HepG2 (cell line): ENCODE measurements around the gene HAPLN2. TPM values are rescaled to one million over a fixed set of nuclear protein-coding genes. Genes with fewer than 3 reads are reported as not detected.

ENCODE experiments used
- AGO1 ChIP-seq: fragments of 200-400 bp; formaldehyde crosslinking; IDR thresholded peaks from 2 replicates; pipeline ENCODE4 v1.6.1; 2017; ENCODE audit warnings: mild to moderate bottlenecking, low read depth, low read length, moderate library complexity; ENCODE audit not compliant: poor library complexity, severe bottlenecking
- ATAD3A ChIP-seq: sonication (generic); formaldehyde crosslinking; IDR thresholded peaks from 2 replicates; pipeline ENCODE4 v1.4.0; 2020; ENCODE audit warnings: missing genetic modification reagents
- FOSL2 ChIP-seq: sonication (generic); formaldehyde crosslinking; IDR thresholded peaks from 2 replicates; pipeline ENCODE4 v1.4.0; 2020; ENCODE audit warnings: missing genetic modification reagents
- PHF5A ChIP-seq: IDR thresholded peaks from one replicate; pipeline ENCODE4 v1.6.1; 2018; ENCODE audit warnings: low read depth, missing genetic modification reagents; ENCODE audit not compliant: unreplicated experiment
- SAP130 ChIP-seq: IDR thresholded peaks from 2 replicates; pipeline ENCODE4 v1.6.1; 2016; ENCODE audit warnings: low read depth
- SMAD3 ChIP-seq: sonication (generic); formaldehyde crosslinking; IDR thresholded peaks from 2 replicates; pipeline ENCODE4 v1.4.0; 2020; ENCODE audit warnings: missing genetic modification reagents
- XRCC5 ChIP-seq: fragments of 200-400 bp; formaldehyde crosslinking; optimal IDR thresholded peaks from 2 replicates; pipeline ENCODE3; 2017; ENCODE audit warnings: mild to moderate bottlenecking, low read length
- ZBTB42 ChIP-seq: sonication (generic); formaldehyde crosslinking; IDR thresholded peaks from 2 replicates; pipeline ENCODE4 v1.5.0; 2020; ENCODE audit warnings: mild to moderate bottlenecking, missing genetic modification reagents
- ZNF75D ChIP-seq: sonication (generic); formaldehyde crosslinking; IDR thresholded peaks from 2 replicates; pipeline ENCODE4 v1.8.1; 2023; ENCODE audit warnings: missing genetic modification reagents, mild to moderate bottlenecking, borderline replicate concordance
- ZSCAN21 ChIP-seq: sonication (generic); formaldehyde crosslinking; IDR thresholded peaks from 2 replicates; pipeline ENCODE4 v1.8.0; 2022; ENCODE audit warnings: mild to moderate bottlenecking, missing genetic modification reagents, moderate library complexity, borderline replicate concordance
- polyA plus RNA-seq, 8 experiments: library from polyadenylated mRNA; depleted of rRNA in 3 of 8; stranded (reverse) in 7 of 8; unstranded in 1 of 8; fragments of >200 nt; fragmentation: Illumina TruSeq in 4 of 8; extraction: Trizol in 4 of 8; gene quantifications; 2 replicates each; pipeline versions ENCODE4 v1.2.1 to v1.2.3, GENCODE V29; 2011 to 2016; ENCODE audit warnings: low read depth in 4 of 8, missing spikeins in 1 of 8, mixed read lengths in 1 of 8; ENCODE audit not compliant: insufficient read depth in 1 of 8
- total RNA-seq, 5 experiments: library from RNA; depleted of rRNA; stranded (reverse); fragments of >200 nt; fragmentation: Illumina TruSeq; extraction: Trizol; gene quantifications; 2 replicates each; pipeline ENCODE4 v1.2.3, GENCODE V29; 2016; ENCODE audit warnings: low read depth in 1 of 5
- TF ChIP-seq, protein P1 (sequence below): sonication (generic); formaldehyde crosslinking; IDR thresholded peaks from 2 replicates; pipeline ENCODE4 v1.4.0; 2020; ENCODE audit warnings: missing genetic modification reagents
- TF ChIP-seq, protein P2 (sequence below): sonication (generic); formaldehyde crosslinking; IDR thresholded peaks from 2 replicates; pipeline ENCODE4 v1.4.0; 2020; ENCODE audit warnings: missing genetic modification reagents
- TF ChIP-seq, protein P3 (sequence below): sonication (generic); formaldehyde crosslinking; IDR thresholded peaks from 2 replicates; pipeline ENCODE4 v1.5.1; 2020; ENCODE audit warnings: mild to moderate bottlenecking, missing genetic modification reagents, borderline replicate concordance
- TF ChIP-seq, protein P4 (sequence below), 2 experiments: IDR thresholded peaks; 2 replicates each; pipeline ENCODE4 v1.6.1; 2011 to 2012; ENCODE audit warnings: low read length in 2 of 2, borderline replicate concordance in 1 of 2, low read depth in 1 of 2, mild to moderate bottlenecking in 1 of 2, moderate library complexity in 1 of 2
- TF ChIP-seq, protein P5 (sequence below): sonication (generic); formaldehyde crosslinking; IDR thresholded peaks from 2 replicates; pipeline ENCODE4 v1.8.1; 2023; ENCODE audit warnings: missing genetic modification reagents, mild to moderate bottlenecking, borderline replicate concordance
- TF ChIP-seq, protein P6 (sequence below): sonication (generic); formaldehyde crosslinking; conservative IDR thresholded peaks from 2 replicates; pipeline ENCODE4 v1.8.0; 2022; ENCODE audit warnings: missing genetic modification reagents

The HAPLN2 gene
- total and polyA plus RNA-seq, 2 of the 13 experiments (the other 11 are each of a cell fraction or from before 2014, with no cell fraction given), result not detected

DNA sequence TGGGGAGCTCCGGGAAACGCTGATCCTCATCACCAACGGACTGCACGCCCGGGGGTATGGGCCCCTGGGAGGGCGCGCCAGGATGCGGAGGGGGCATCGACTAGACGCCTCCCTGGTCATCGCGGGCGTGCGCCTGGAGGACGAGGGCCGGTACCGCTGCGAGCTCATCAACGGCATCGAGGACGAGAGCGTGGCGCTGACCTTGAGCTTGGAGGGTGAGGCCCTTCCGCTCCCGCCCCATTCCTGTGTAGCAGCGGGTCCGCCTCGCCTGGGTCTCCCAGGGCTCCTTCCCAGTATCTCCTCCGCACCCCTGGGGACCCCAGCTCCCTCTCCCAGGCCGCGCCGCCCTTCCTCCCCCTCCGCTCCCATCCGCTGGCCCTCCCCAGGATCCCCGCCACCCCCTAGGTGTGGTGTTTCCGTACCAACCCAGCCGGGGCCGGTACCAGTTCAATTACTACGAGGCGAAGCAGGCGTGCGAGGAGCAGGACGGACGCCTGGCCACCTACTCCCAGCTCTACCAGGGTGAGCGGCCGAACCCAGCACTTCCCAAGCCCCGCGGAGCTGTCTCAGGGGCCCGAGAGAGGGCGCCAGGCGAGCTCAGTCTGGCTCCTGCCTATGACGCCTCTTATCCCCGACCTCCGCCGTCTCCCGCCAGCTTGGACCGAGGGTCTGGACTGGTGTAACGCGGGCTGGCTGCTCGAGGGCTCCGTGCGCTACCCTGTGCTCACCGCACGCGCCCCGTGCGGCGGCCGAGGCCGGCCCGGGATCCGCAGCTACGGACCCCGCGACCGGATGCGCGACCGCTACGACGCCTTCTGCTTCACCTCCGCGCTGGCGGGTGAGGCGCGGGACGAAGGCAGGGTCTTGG, 5.0 kb downstream of the HAPLN2 start (continued):
- TF ChIP-seq, protein P1, sequence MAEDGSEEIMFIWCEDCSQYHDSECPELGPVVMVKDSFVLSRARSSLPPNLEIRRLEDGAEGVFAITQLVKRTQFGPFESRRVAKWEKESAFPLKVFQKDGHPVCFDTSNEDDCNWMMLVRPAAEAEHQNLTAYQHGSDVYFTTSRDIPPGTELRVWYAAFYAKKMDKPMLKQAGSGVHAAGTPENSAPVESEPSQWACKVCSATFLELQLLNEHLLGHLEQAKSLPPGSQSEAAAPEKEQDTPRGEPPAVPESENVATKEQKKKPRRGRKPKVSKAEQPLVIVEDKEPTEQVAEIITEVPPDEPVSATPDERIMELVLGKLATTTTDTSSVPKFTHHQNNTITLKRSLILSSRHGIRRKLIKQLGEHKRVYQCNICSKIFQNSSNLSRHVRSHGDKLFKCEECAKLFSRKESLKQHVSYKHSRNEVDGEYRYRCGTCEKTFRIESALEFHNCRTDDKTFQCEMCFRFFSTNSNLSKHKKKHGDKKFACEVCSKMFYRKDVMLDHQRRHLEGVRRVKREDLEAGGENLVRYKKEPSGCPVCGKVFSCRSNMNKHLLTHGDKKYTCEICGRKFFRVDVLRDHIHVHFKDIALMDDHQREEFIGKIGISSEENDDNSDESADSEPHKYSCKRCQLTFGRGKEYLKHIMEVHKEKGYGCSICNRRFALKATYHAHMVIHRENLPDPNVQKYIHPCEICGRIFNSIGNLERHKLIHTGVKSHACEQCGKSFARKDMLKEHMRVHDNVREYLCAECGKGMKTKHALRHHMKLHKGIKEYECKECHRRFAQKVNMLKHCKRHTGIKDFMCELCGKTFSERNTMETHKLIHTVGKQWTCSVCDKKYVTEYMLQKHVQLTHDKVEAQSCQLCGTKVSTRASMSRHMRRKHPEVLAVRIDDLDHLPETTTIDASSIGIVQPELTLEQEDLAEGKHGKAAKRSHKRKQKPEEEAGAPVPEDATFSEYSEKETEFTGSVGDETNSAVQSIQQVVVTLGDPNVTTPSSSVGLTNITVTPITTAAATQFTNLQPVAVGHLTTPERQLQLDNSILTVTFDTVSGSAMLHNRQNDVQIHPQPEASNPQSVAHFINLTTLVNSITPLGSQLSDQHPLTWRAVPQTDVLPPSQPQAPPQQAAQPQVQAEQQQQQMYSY, result no peak
- TF ChIP-seq XRCC5 (no peak), ZBTB42 (CRISPR knock-in tag) (no peak), FOSL2 (CRISPR knock-in tag) (no peak), SAP130 (no peak), AGO1 (no peak), ZNF75D (CRISPR knock-in tag) (no peak), ZSCAN21 (CRISPR knock-in tag) (peak; percentile 29; the same call in 1 of the 2 replicates), ATAD3A (CRISPR knock-in tag) (no peak), SMAD3 (CRISPR knock-in tag) (no peak), PHF5A (CRISPR knock-in tag) (no peak)
- TF ChIP-seq, protein P2, sequence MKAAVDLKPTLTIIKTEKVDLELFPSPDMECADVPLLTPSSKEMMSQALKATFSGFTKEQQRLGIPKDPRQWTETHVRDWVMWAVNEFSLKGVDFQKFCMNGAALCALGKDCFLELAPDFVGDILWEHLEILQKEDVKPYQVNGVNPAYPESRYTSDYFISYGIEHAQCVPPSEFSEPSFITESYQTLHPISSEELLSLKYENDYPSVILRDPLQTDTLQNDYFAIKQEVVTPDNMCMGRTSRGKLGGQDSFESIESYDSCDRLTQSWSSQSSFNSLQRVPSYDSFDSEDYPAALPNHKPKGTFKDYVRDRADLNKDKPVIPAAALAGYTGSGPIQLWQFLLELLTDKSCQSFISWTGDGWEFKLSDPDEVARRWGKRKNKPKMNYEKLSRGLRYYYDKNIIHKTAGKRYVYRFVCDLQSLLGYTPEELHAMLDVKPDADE (CRISPR knock-in tag), result no peak
- TF ChIP-seq, protein P3, sequence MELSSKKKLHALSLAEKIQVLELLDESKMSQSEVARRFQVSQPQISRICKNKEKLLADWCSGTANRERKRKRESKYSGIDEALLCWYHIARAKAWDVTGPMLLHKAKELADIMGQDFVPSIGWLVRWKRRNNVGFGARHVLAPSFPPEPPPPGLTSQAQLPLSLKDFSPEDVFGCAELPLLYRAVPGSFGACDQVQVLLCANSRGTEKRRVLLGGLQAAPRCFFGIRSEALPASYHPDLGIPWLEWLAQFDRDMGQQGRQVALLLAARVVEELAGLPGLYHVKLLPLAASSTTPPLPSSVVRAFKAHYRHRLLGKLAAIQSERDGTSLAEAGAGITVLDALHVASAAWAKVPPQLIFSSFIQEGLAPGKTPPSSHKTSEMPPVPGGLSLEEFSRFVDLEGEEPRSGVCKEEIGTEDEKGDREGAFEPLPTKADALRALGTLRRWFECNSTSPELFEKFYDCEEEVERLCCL (CRISPR knock-in tag), result no peak
- TF ChIP-seq, protein P4, sequence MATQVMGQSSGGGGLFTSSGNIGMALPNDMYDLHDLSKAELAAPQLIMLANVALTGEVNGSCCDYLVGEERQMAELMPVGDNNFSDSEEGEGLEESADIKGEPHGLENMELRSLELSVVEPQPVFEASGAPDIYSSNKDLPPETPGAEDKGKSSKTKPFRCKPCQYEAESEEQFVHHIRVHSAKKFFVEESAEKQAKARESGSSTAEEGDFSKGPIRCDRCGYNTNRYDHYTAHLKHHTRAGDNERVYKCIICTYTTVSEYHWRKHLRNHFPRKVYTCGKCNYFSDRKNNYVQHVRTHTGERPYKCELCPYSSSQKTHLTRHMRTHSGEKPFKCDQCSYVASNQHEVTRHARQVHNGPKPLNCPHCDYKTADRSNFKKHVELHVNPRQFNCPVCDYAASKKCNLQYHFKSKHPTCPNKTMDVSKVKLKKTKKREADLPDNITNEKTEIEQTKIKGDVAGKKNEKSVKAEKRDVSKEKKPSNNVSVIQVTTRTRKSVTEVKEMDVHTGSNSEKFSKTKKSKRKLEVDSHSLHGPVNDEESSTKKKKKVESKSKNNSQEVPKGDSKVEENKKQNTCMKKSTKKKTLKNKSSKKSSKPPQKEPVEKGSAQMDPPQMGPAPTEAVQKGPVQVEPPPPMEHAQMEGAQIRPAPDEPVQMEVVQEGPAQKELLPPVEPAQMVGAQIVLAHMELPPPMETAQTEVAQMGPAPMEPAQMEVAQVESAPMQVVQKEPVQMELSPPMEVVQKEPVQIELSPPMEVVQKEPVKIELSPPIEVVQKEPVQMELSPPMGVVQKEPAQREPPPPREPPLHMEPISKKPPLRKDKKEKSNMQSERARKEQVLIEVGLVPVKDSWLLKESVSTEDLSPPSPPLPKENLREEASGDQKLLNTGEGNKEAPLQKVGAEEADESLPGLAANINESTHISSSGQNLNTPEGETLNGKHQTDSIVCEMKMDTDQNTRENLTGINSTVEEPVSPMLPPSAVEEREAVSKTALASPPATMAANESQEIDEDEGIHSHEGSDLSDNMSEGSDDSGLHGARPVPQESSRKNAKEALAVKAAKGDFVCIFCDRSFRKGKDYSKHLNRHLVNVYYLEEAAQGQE (IDR thresholded peaks at IDR 0.05; ENCODE audit: borderline replicate concordance in 1 of 2, low read depth in 1 of 2, low read length in 2 of 2), result no peak
- TF ChIP-seq, protein P5, sequence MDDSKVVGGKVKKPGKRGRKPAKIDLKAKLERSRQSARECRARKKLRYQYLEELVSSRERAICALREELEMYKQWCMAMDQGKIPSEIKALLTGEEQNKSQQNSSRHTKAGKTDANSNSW (CRISPR knock-in tag), result no peak
- TF ChIP-seq, protein P6, sequence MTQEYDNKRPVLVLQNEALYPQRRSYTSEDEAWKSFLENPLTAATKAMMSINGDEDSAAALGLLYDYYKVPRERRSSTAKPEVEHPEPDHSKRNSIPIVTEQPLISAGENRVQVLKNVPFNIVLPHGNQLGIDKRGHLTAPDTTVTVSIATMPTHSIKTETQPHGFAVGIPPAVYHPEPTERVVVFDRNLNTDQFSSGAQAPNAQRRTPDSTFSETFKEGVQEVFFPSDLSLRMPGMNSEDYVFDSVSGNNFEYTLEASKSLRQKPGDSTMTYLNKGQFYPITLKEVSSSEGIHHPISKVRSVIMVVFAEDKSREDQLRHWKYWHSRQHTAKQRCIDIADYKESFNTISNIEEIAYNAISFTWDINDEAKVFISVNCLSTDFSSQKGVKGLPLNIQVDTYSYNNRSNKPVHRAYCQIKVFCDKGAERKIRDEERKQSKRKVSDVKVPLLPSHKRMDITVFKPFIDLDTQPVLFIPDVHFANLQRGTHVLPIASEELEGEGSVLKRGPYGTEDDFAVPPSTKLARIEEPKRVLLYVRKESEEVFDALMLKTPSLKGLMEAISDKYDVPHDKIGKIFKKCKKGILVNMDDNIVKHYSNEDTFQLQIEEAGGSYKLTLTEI (CRISPR knock-in tag), result no peak
